SU-DHL-6 (cell line): ENCODE results near the gene SUCNR1.

Source experiments
- EZH2phosphoT487 ChIP-seq: fragments of 200-600 bp; sonication (generic), shearing (Covaris generic); conservative IDR thresholded peaks from 2 replicates; pipeline ENCODE4 v1.6.1; 2018; ENCODE audit warnings: mild to moderate bottlenecking, antibody characterized with exemption, low read length, moderate library complexity, mixed read lengths
- TF ChIP-seq, protein P1 (sequence below): fragments of 200-600 bp; sonication (generic); IDR thresholded peaks from one replicate; pipeline ENCODE4 v1.5.1; 2017; ENCODE audit warnings: antibody characterized with exemption, mild to moderate bottlenecking, low read length, moderate library complexity; ENCODE audit not compliant: insufficient read depth, poor library complexity, severe bottlenecking

DNA sequence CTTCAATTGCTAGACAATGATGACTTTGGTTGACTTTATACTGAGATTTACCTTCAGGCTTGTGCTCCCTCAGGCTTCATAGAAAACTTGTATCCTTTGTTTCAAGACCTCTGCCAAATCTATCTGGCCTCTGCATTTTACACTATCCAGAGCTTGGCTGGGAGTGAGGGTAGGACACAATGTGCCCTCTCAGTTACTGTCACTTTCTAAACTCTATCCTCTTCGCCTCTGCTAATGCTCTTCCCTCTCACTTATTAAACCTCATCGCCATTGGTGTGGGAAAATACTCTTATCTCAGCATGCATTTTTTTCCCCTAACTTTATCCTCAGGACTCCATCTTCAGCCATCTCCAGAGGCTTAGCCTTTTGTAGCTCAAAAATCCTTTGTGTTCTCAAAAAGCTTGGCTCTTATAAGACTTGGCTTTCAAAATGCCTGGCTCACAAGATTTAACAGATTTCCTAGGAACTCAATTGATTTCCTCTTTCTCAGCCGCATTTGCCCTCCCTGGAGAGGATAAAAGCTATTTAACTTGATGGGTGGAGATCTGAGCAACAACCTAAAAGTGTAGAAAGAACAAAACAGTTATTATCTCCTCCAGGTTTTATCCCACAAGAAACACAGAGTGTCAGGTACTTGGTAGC, 28.3 kb downstream of the SUCNR1 start:
- TF ChIP-seq EZH2phosphoT487, result no peak
- TF ChIP-seq, protein P1, sequence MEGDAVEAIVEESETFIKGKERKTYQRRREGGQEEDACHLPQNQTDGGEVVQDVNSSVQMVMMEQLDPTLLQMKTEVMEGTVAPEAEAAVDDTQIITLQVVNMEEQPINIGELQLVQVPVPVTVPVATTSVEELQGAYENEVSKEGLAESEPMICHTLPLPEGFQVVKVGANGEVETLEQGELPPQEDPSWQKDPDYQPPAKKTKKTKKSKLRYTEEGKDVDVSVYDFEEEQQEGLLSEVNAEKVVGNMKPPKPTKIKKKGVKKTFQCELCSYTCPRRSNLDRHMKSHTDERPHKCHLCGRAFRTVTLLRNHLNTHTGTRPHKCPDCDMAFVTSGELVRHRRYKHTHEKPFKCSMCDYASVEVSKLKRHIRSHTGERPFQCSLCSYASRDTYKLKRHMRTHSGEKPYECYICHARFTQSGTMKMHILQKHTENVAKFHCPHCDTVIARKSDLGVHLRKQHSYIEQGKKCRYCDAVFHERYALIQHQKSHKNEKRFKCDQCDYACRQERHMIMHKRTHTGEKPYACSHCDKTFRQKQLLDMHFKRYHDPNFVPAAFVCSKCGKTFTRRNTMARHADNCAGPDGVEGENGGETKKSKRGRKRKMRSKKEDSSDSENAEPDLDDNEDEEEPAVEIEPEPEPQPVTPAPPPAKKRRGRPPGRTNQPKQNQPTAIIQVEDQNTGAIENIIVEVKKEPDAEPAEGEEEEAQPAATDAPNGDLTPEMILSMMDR, result no peak
